ENCODE results near the gene LMX1A. TPM values are rescaled to one million over a fixed set of nuclear protein-coding genes. Genes with fewer than 3 reads are reported as not detected.

Gene LMX1A
- total RNA-seq, 1 donor from 2014 or later: not detected

DNA sequence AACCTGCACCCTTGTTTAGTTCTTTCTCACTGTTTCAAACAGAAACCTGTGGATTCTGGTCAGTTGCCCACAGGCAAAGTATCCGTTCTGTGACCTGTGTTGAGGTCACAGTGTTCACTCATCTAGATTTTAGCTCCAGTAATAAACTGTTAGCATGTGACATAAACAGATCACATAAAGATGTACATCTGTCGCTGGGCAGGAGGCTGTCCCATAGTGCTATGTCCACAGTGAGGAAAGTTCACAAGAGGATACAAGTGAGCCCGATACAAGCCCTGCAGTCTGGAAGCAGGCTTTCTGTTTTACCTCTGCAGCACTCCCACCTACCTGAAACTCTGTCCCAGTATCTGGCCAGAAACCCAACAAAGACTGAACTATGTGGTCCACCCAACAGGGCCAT lies 28.4 kb downstream of the LMX1A start:
- DNase-seq (ENCODE audit: low read depth): no peak
- TF ChIP-seq, protein P1, sequence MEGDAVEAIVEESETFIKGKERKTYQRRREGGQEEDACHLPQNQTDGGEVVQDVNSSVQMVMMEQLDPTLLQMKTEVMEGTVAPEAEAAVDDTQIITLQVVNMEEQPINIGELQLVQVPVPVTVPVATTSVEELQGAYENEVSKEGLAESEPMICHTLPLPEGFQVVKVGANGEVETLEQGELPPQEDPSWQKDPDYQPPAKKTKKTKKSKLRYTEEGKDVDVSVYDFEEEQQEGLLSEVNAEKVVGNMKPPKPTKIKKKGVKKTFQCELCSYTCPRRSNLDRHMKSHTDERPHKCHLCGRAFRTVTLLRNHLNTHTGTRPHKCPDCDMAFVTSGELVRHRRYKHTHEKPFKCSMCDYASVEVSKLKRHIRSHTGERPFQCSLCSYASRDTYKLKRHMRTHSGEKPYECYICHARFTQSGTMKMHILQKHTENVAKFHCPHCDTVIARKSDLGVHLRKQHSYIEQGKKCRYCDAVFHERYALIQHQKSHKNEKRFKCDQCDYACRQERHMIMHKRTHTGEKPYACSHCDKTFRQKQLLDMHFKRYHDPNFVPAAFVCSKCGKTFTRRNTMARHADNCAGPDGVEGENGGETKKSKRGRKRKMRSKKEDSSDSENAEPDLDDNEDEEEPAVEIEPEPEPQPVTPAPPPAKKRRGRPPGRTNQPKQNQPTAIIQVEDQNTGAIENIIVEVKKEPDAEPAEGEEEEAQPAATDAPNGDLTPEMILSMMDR (IDR thresholded peaks at IDR 0.05; ENCODE audit: insufficient read depth, low read length, severe bottlenecking): no peak
- Histone ChIP-seq H3K27me3 (ENCODE audit: control insufficient read depth, insufficient read depth, low read length) (no peaks in the 10 kb centered on the region), H3K36me3 (ENCODE audit: control insufficient read depth, insufficient read depth, low read length) (no peaks in the 10 kb centered on the region), H3K4me3 (ENCODE audit: low read depth, low read length) (no peak overlapping the region)
- no peak for FAIRE-seq

DNA sequence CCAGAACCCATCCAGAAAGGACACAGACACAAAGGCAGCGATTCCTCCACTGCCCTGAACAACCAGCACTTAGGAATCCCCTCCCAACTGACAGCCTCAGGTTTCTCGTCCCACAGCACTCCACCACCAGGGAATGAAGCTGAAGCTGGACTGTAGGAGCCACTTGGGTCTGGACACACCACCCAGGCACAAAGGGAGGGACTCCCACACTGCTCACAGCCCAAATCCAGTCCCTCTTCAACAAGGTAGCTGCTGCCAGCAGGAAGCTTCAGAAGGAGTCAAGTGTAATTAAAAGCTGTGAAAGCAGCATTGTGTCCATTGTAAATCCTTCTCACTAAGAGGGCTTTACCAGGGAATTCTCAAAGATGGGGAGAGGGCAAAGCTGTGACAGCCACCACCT lies 29.0 kb downstream of the LMX1A start:
- Histone ChIP-seq H3K36me3 (ENCODE audit: control insufficient read depth, insufficient read depth, low read length) (no peaks in the 10 kb centered on the region), H3K4me3 (ENCODE audit: low read depth, low read length) (no peak overlapping the region), H3K27me3 (ENCODE audit: control insufficient read depth, insufficient read depth, low read length) (no peaks in the 10 kb centered on the region)
- TF ChIP-seq, protein P1 (IDR thresholded peaks at IDR 0.05; ENCODE audit: insufficient read depth, low read length, severe bottlenecking): no peak
- FAIRE-seq: no peak
- DNase-seq (ENCODE audit: low read depth): no peak

DNA sequence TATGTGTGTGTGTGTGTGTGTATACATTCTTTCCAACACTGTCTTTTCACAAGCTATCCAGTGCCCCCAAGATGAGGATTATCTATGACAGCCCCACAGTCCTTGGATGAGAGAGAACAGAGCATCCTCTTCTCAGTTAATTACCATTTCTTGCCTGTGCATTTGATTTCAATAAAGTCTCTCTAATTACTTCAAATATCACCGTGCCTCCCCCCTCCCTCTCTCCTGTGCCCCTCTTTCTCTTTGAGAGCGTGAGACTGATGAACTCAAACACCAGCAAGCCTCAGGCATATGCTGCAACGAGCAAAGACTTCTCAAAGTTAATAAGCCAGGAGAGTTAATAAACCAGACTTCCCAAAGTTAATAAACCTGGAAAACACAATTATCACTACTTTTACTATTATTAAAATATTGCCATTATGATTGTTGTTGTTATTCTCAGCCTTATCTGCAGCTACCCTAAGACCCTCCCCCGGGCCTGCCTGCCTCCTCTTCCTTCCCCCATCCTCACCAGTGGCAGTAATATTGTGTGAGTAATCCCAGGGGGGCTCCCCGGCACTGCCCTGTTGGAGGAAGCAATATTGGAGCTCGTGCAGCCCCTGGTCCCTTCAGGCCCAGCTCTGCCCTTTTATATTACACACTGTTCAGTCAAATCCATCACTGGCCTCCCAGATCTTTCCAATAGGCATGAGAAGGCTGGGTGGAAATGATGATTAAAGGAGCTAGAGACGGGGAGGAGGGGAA lies 30.9 kb downstream of the LMX1A start:
- TF ChIP-seq, protein P1 (IDR thresholded peaks at IDR 0.05; ENCODE audit: insufficient read depth, low read length, severe bottlenecking): no peak
- Histone ChIP-seq H3K36me3 (ENCODE audit: control insufficient read depth, insufficient read depth, low read length) (no peaks in the 10 kb centered on the region), H3K4me3 (ENCODE audit: low read depth, low read length) (no peak overlapping the region), H3K27me3 (ENCODE audit: control insufficient read depth, insufficient read depth, low read length) (no peaks in the 10 kb centered on the region)
- DNase-seq (ENCODE audit: low read depth) (no peak), FAIRE-seq (no peak)

DNA sequence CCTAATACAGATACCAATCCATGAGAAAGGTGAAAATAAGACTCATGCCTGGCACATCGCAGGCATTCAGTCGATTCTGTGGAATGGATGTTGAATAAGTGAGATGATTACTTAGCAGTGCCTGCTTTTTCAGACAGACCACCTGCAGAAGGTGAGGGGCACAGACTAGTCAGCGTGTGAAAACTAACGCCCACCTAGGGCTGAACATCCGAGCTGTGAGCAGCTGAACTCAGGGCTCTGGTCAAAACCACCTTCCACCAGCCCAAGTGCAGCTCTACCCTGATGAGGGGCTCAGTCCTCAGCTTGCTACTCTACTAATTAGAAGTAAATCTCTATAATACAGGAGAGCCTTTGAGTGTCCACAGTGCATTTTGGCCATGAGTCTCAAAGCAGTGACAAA lies 32.5 kb downstream of the LMX1A start:
- TF ChIP-seq, protein P1 (IDR thresholded peaks at IDR 0.05; ENCODE audit: insufficient read depth, low read length, severe bottlenecking): no peak
- FAIRE-seq (no peak), DNase-seq (ENCODE audit: low read depth) (no peak)
- H3K36me3 ChIP-seq (ENCODE audit: control insufficient read depth, insufficient read depth, low read length): no peaks in the 10 kb centered on the region
- H3K27me3 ChIP-seq (ENCODE audit: control insufficient read depth, insufficient read depth, low read length): no peaks in the 10 kb centered on the region
- H3K4me3 ChIP-seq (ENCODE audit: low read depth, low read length): no peak overlapping the region

DNA sequence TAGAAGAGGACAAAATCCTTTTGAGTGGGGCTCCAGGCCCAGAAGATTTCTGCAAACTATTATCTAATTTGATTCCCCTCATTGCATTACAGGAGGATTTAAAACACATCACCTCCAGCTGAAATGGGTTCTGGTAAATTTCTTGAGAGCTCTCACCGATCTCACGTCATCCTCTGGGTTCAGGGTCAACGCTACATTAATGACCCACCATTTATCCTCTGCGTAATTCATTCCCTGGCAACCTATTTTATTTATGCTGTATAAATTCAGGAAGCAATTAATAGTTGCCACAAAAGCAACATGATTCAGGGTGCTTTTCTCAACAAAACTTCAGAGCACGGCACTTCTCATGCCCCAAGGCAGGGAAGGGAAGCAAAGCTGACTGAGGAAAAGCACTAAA lies 38.9 kb downstream of the LMX1A start:
- no peak for FAIRE-seq
- TF ChIP-seq, protein P1 (IDR thresholded peaks at IDR 0.05; ENCODE audit: insufficient read depth, low read length, severe bottlenecking): no peak
- H3K27me3 ChIP-seq (ENCODE audit: control insufficient read depth, insufficient read depth, low read length): no peaks in the 10 kb centered on the region

More for the DNA sequence above, 38.9 kb downstream of the LMX1A start:
- no peak for DNase-seq (ENCODE audit: low read depth)
- Histone ChIP-seq H3K36me3 (ENCODE audit: control insufficient read depth, insufficient read depth, low read length) (no peaks in the 10 kb centered on the region), H3K4me3 (ENCODE audit: low read depth, low read length) (no peak overlapping the region)

Data from bronchial epithelial cell (primary cell).